GM18868 (cell line): ENCODE results near the gene OXNAD1.

Source experiments
- ATAC-seq: cut with Tn5 transposase; IDR thresholded peaks from one replicate; pipeline ENCODE4 v1.9.1; 2021; ENCODE audit warnings: mild to moderate bottlenecking, moderate library complexity; ENCODE audit not compliant: unreplicated experiment

OXNAD1 gene

DNA sequence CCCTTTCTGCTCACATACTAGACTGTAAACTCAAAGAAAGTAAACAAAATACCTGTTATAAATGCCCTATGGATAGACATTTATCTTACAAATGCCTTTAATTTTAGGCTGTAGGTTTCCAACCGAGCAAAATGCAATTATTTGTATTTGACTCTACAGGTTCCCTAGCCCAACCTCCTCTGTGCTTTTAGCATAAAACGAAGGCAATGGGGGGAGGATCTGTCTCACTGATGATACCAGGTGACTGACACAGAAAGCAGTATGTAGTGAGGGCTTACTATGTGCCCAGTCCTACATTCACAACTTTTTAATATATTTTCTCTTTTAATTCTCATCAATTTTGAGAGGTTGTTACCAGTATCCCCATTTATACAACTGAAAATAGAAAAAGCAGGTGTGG is 87.4 kb downstream of the OXNAD1 start:
- no peak for ATAC-seq

GRCh38 chr3:16354291-16354690 is 89.3 kb downstream of the OXNAD1 start:
- no peak for ATAC-seq
